Body of pancreas (tissue), 4 donors: ENCODE measurements around the gene ZNF576. TPM values are rescaled to one million over a fixed set of nuclear protein-coding genes. Genes with fewer than 3 reads are reported as not detected.
A peak's percentile ranks its signal among the peaks of the same experiment; 100 is the strongest.

Source experiments
- ATAC-seq: fragments of 150-250 bp; one replicate; pipeline ENCODE4 v1.9.1; 2016
- DNase-seq, 4 donors: peaks; one replicate each; pipeline ENCODE4 v3.0.0-alpha.2; 2019
- H3K27ac ChIP-seq, 4 donors: fragments of 200-600 bp; sonication (generic); 1 replicate in 3 of 4; 2 replicates in 1 of 4; pipeline versions ENCODE4 v1.5.1 to v1.6.1; 2016 to 2019; ENCODE audit warnings: mild to moderate bottlenecking in 1 of 4, mixed read lengths in 1 of 4, moderate library complexity in 1 of 4
- H3K27me3 ChIP-seq, 2 donors: fragments of 200-600 bp; sonication (generic); one replicate each; pipeline ENCODE4 v1.6.0; 2016; ENCODE audit warnings: mild to moderate bottlenecking in 1 of 2
- H3K36me3 ChIP-seq, 2 donors: fragments of 200-600 bp; sonication (generic); replicated peaks in 1 of 2; 2 replicates each; pipeline ENCODE4 v1.5.1; 2016; ENCODE audit warnings: low read depth in 2 of 2; ENCODE audit not compliant: insufficient read depth in 1 of 2
- H3K4me1 ChIP-seq: fragments of 200-600 bp; sonication (generic); one replicate; pipeline ENCODE4 v1.6.0; 2016
- H3K4me3 ChIP-seq, 2 donors: fragments of 200-600 bp; sonication (generic); 1 replicate in 1 of 2; 2 replicates in 1 of 2; pipeline ENCODE4 v1.5.1; 2016 to 2019
- H3K9me3 ChIP-seq, 3 donors: fragments of 200-600 bp; sonication (generic); 1 replicate in 2 of 3; 2 replicates in 1 of 3; pipeline ENCODE4 v1.5.1; 2016
- CTCF ChIP-seq, 7 experiments: fragments of 450-650 bp in 4 of 7; fragments of 200-600 bp in 3 of 7; sonication (generic) in 3 of 7; IDR thresholded peaks; one replicate each; pipeline ENCODE4 v1.5.1; 2016 to 2019; ENCODE audit warnings: antibody characterized with exemption in 7 of 7
- POLR2A ChIP-seq, 3 donors: fragments of 450-650 bp; IDR thresholded peaks; one replicate each; pipeline ENCODE4 v1.6.1; 2016; ENCODE audit warnings: antibody characterized with exemption in 3 of 3, mild to moderate bottlenecking in 2 of 3
- WGBS, 2 donors: methylation state at CpG; one replicate each; pipeline ENCODE4 v1.1.5; 2017; 5-methylcytosine and 5-hydroxymethylcytosine counted together
- intact Hi-C: fragments of 100-400 bp; cut with DNase I; formaldehyde crosslinking; loops from one replicate; pipeline ENCODE4 v1.15.1; 2023
- total RNA-seq, 2 donors: library from RNA; depleted of rRNA; stranded (reverse); fragments of >200 nt; gene quantifications; one replicate each; pipeline ENCODE4 v1.1.0, GENCODE V29; 2016

ZNF576 gene
- total RNA-seq, 2 donors from 2014 or later, result 4.6 to 8.6 TPM

DNA sequence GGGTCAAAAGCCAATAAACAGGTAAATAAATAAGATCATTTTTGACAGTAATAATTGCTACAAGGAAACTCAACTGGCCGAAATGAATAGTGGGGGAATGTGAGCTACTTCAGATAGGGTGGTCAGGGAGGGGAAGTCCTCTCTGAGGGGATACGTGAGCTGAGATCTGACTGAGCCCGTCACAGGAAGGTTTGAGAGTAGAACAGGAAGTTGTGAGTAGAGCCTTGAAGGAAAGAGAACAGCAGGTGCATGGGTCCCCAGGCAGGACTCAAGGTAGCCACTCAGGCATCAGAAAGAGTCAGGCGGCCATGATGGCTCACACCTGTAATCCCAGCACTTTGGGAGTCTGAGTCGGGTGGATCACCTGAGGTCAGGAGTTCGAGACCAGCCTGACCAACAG lies 6.7 kb upstream of the ZNF576 start:
- WGBS, 2 donors, result 72 to 92% methylated on average over 6 of the region's 6 CpGs
- TF ChIP-seq POLR2A (IDR thresholded peaks at IDR 0.05), result no peak
- TF ChIP-seq CTCF (IDR thresholded peaks at IDR 0.05), result no peak
- intact Hi-C loops, result no loop called here
- ATAC-seq, result no peak
- Histone ChIP-seq H3K27ac (no peak overlapping the region), H3K4me1 (peaks cover 12% of the 10 kb centered on the region), H3K9me3 (no peaks in the 10 kb centered on the region), H3K27me3 (no peaks in the 10 kb centered on the region), H3K4me3 (no peak overlapping the region), H3K36me3 (peaks cover 0 to 5% of the 10 kb centered on the region in 2 donors)
- no peak for DNase-seq

DNA sequence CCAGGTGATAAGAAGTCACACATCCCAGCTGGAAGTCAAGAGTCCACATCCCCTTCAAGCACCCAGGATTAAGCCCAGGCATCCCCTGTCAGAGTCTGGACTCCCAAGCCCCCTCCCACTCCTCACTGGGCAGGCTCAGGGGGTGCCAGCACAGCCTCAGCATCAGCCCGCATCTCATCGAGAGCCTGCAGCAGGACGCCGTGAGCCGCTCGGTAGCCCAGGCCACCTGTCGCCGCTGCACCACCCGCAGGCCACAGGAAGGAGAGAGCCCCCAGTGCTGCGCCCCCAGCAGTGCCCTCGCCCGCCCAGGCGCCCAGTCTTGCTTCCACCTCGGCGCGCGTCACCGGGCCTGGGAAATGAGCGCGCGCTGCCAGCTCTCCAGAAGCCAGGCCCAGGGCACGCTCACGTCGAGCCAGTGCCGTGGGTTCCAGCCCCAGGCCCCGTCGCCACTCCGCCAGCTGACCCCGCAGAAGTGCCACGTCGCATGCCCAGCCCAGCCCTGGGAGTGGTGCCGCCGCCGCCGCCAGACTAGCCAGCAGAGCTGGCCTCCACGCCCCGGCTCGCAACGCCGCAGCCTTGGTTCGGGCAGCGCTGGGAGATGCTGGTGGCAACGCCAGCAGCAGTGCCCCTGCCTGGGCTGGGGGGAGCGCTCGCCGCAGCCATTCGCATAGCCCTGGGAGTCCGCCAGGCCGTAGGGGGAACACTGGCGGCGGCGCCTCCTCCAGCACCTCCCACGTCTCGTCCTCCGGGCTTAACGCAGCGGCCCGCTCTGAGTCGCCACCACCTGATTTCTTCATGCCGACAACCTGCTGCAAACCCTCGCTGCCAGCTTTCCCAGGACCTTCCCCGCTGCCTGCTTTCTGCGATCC lies 4.3 kb upstream of the ZNF576 start:
- WGBS, 2 donors, result 94 to 98% methylated on average over 15 to 55 of the region's 63 CpGs
- Histone ChIP-seq H3K4me3 (no peak overlapping the region), H3K27ac (no peak overlapping the region), H3K9me3 (no peaks in the 10 kb centered on the region), H3K27me3 (no peaks in the 10 kb centered on the region), H3K4me1 (peaks cover 23% of the 10 kb centered on the region), H3K36me3 (peaks cover 0 to 5% of the 10 kb centered on the region in 2 donors)
- intact Hi-C loops, result no loop called here
- DNase-seq, result no peak
- no peak for TF ChIP-seq POLR2A (IDR thresholded peaks at IDR 0.05)
- no peak for TF ChIP-seq CTCF (IDR thresholded peaks at IDR 0.05)
- ATAC-seq, result no peak

DNA sequence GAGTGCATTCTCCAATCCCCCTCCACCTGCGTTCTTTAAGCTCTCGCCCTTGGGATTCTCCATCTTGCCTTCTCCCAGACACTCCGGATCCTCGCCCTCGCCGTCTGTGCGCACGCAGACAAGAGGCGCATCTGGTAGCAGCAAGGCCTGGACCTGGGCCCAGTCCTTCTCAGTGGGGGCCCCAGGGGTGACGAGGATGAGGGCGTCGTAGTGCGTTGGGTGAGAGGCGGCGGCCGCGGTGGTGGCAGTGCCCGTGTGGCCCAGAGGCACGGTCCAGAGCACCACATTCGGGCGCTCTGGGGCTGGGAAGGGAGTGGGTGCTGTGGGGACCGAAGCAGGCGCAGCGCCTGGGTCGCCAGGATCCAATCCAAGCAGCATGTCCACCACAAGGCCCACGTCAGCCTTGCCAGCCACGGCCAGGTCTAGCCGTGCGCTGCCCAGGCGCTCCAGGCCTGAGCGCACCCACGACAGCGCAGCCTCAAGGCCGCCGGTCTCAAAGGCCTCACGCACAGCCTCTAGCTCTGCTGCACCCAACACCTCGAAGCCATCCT lies 3.5 kb upstream of the ZNF576 start:
- no peak for TF ChIP-seq CTCF (IDR thresholded peaks at IDR 0.05)
- TF ChIP-seq POLR2A (IDR thresholded peaks at IDR 0.05), result no peak
- no peak overlapping the region for H3K4me3 ChIP-seq
- peaks cover 31% of the 10 kb centered on the region for H3K4me1 ChIP-seq
- H3K36me3 ChIP-seq, result peaks cover 0 to 5% of the 10 kb centered on the region in 2 donors
- no peak overlapping the region for H3K27ac ChIP-seq
- no peaks in the 10 kb centered on the region for H3K9me3 ChIP-seq
- intact Hi-C loops, result no loop called here
- DNase-seq, result no peak
- ATAC-seq, result no peak
- 93 to 94% methylated on average over 31 to 37 of the region's 37 CpGs for WGBS, 2 donors
- H3K27me3 ChIP-seq, result no peaks in the 10 kb centered on the region

DNA sequence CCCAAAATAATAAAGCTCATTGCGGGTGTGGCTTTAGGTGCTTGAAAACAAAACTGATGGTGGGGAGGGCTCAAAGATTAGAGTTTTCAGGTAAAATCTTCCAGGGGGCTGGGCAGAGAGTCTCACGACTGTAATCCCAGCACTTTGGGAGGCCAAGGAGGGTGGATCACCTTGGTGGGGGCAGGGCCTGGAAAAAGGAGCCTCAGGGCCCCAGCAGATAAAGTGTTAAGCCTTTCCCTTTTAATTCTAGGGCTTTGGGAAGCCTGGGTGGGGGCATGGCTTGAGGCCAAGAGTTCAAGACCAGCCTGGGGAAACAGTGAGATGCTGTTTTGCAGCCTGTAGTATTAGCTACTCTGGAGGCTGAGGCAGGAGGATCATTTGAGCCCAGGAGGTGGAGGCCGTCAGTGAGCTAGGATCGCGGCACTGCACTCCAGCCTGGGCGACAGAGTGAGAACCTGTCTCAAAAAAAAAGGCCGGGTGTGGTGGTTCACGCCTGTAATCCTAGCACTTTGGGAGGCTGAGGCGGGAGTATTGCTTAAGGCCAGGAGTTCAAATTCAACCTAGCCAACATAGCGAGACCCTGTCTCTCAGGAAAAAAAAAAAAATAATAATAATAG lies 2.2 kb upstream of the ZNF576 start:
- Histone ChIP-seq H3K27me3 (no peaks in the 10 kb centered on the region), H3K27ac (peak overlapping the region in 2 of 4 donors; percentile 80 to 93), H3K9me3 (no peaks in the 10 kb centered on the region), H3K36me3 (peaks cover 0 to 7% of the 10 kb centered on the region in 2 donors), H3K4me1 (peaks cover 36% of the 10 kb centered on the region), H3K4me3 (no peak overlapping the region)
- 89 to 90% methylated on average over 8 to 10 of the region's 10 CpGs for WGBS, 2 donors
- ATAC-seq (no peak), DNase-seq (no peak)
- TF ChIP-seq CTCF (IDR thresholded peaks at IDR 0.05) (no peak), POLR2A (IDR thresholded peaks at IDR 0.05) (no peak)
- intact Hi-C loops, result no loop called here
